Astrocyte (in vitro differentiated cells and primary cell): Measurements from ENCODE around the gene BBS9. TPM values are rescaled to one million over a fixed set of nuclear protein-coding genes. Genes with fewer than 3 reads are reported as not detected.

Source experiments
- DNase-seq: peaks from one replicate; pipeline ENCODE4 v3.0.0-alpha.2; 2010; ENCODE audit warnings: low read depth
- FAIRE-seq: peaks from 2 replicates; lab custom pipeline; 2011; peaks lifted over from hg19 to GRCh38; lab: Jason Lieb, UNC
- H2AFZ ChIP-seq: 2 replicates; pipeline ENCODE4 v1.6.0; 2012; ENCODE audit warnings: low read depth, low read length, inconsistent platforms
- H3K27ac ChIP-seq: 2 replicates; pipeline ENCODE4 v1.5.1; 2011; ENCODE audit warnings: low read depth, low read length, inconsistent platforms
- H3K27me3 ChIP-seq: 2 replicates; pipeline ENCODE4 v1.6.0; 2011; ENCODE audit warnings: low read length, inconsistent platforms; ENCODE audit not compliant: insufficient read depth
- H3K36me3 ChIP-seq: 2 replicates; pipeline ENCODE4 v1.5.1; 2011; ENCODE audit warnings: low read length, inconsistent platforms; ENCODE audit not compliant: insufficient read depth
- H3K4me1 ChIP-seq: 2 replicates; pipeline ENCODE4 v1.5.1; 2011; ENCODE audit warnings: low read length, inconsistent platforms; ENCODE audit not compliant: insufficient read depth
- H3K4me2 ChIP-seq: 2 replicates; pipeline ENCODE4 v1.6.0; 2012; ENCODE audit warnings: low read length, inconsistent platforms
- H3K4me3 ChIP-seq: 2 replicates; pipeline ENCODE4 v1.5.1; 2011; ENCODE audit warnings: low read depth, mild to moderate bottlenecking, low read length, inconsistent platforms; ENCODE audit not compliant: insufficient read depth
- H3K79me2 ChIP-seq: 2 replicates; pipeline ENCODE4 v1.6.0; 2012; ENCODE audit warnings: mild to moderate bottlenecking, low read length, inconsistent platforms; ENCODE audit not compliant: insufficient read depth
- H3K9ac ChIP-seq: 2 replicates; pipeline ENCODE4 v1.6.0; 2012; ENCODE audit warnings: mild to moderate bottlenecking, low read length, inconsistent platforms
- H3K9me3 ChIP-seq: 2 replicates; pipeline ENCODE4 v1.5.1; 2012; ENCODE audit warnings: low read depth, mild to moderate bottlenecking, low read length, inconsistent platforms; ENCODE audit not compliant: insufficient read depth
- H4K20me1 ChIP-seq: 2 replicates; pipeline ENCODE4 v1.6.0; 2012; ENCODE audit warnings: low read length, inconsistent platforms; ENCODE audit not compliant: insufficient read depth
- H3K27ac Mint-ChIP-seq: one replicate; pipeline ENCODE4 v1.8.0; 2021; ENCODE audit warnings: mild to moderate bottlenecking, mixed read lengths; ENCODE audit not compliant: unreplicated experiment
- H3K27me3 Mint-ChIP-seq: one replicate; pipeline ENCODE4 v1.8.0; 2021; ENCODE audit warnings: low read depth, mixed read lengths; ENCODE audit not compliant: unreplicated experiment
- H3K36me3 Mint-ChIP-seq: one replicate; pipeline ENCODE4 v1.8.0; 2021; ENCODE audit warnings: low read depth, mixed read lengths; ENCODE audit not compliant: unreplicated experiment
- H3K4me1 Mint-ChIP-seq: one replicate; pipeline ENCODE4 v1.8.0; 2021; ENCODE audit warnings: low read depth, mixed read lengths; ENCODE audit not compliant: unreplicated experiment
- H3K4me3 Mint-ChIP-seq: one replicate; pipeline ENCODE4 v1.8.0; 2021; ENCODE audit warnings: mild to moderate bottlenecking, moderate library complexity, mixed read lengths; ENCODE audit not compliant: unreplicated experiment
- H3K9me3 Mint-ChIP-seq: one replicate; pipeline ENCODE4 v1.8.0; 2021; ENCODE audit warnings: mild to moderate bottlenecking, mixed read lengths; ENCODE audit not compliant: unreplicated experiment
- CTCF ChIP-seq: IDR thresholded peaks from 2 replicates; pipeline ENCODE4 v1.5.1; 2011; ENCODE audit warnings: low read depth, mild to moderate bottlenecking, inconsistent platforms, low read length, moderate library complexity; ENCODE audit not compliant: insufficient read depth
- EZH2 ChIP-seq: IDR thresholded peaks from 2 replicates; pipeline ENCODE4 v1.6.1; 2012; ENCODE audit warnings: mild to moderate bottlenecking, low read length, inconsistent platforms; ENCODE audit not compliant: insufficient read depth
- total RNA-seq: library from RNA; stranded (reverse); gene quantifications from 2 replicates; pipeline ENCODE4 v1.2.1, GENCODE V29; 2021

BBS9 gene
- total RNA-seq, 1 donor from 2014 or later: 25.1 TPM

DNA sequence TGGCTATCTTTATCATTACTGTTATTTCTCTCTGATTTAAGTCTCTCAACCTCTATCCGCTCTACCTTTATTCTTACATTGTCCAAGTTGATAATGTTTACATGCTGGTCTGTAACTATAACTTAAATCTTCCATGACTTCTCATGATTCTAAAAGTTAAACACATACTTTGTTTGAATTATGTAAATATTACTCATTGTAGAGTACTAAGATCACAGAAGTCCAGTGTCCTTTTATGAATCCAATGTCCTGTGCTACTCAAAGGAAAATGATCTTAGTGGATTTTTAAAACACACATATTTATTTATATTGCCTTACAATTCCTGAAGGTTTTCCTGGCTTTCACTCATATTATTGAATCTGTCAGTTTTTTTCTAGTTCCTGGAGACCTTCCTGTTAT is 70.9 kb downstream of the BBS9 start:
- Mint-ChIP-seq H3K27me3 (no peaks in the 10 kb centered on the region), H3K36me3 (no peaks in the 10 kb centered on the region), H3K4me1 (peaks cover 6% of the 10 kb centered on the region), H3K27ac (no peak overlapping the region), H3K4me3 (no peak overlapping the region), H3K9me3 (no peaks in the 10 kb centered on the region)
- no peak overlapping the region for H3K27ac ChIP-seq
- no peaks in the 10 kb centered on the region for H3K4me1 ChIP-seq
- no peaks in the 10 kb centered on the region for H3K9me3 ChIP-seq
- H2AFZ ChIP-seq: no peak overlapping the region
- H3K27me3 ChIP-seq: no peaks in the 10 kb centered on the region
- DNase-seq (no peak), FAIRE-seq (no peak)
- no peaks in the 10 kb centered on the region for H3K79me2 ChIP-seq
- H3K4me3 ChIP-seq: no peak overlapping the region
- no peaks in the 10 kb centered on the region for H4K20me1 ChIP-seq
- no peak overlapping the region for H3K4me2 ChIP-seq
- no peak for TF ChIP-seq CTCF
- TF ChIP-seq EZH2: no peak
- no peak overlapping the region for H3K9ac ChIP-seq
- no peaks in the 10 kb centered on the region for H3K36me3 ChIP-seq

DNA sequence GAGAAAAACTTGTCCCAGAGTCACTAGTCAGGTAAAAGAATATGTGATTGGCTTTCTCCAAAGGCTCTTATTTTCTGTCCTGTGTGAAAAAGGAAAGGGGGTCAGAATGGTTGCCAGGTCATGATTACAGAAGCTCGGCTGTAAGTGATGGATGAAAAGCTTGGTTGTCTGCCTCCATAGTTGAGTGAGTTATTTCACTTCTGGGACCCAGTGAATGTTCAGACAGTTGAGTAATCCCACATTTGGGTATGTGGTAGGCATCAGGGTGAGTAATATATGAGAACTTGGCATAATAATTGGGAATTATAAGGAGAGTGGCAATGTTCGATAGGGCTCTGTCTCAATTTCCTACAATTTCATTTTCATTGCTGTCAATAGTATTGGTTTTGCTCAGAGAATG is 72.5 kb downstream of the BBS9 start:
- Mint-ChIP-seq H3K36me3 (no peaks in the 10 kb centered on the region), H3K4me3 (no peak overlapping the region), H3K27ac (no peak overlapping the region), H3K27me3 (no peaks in the 10 kb centered on the region), H3K4me1 (peaks cover 2% of the 10 kb centered on the region), H3K9me3 (no peaks in the 10 kb centered on the region)
- Histone ChIP-seq H3K79me2 (no peaks in the 10 kb centered on the region), H3K9me3 (no peaks in the 10 kb centered on the region), H3K9ac (no peak overlapping the region), H3K4me3 (no peak overlapping the region), H3K27ac (no peak overlapping the region), H2AFZ (no peak overlapping the region), H3K4me2 (no peak overlapping the region), H3K36me3 (no peaks in the 10 kb centered on the region), H3K4me1 (no peaks in the 10 kb centered on the region), H3K27me3 (no peaks in the 10 kb centered on the region), H4K20me1 (no peaks in the 10 kb centered on the region)
- FAIRE-seq (no peak), DNase-seq (no peak)
- TF ChIP-seq CTCF (no peak), EZH2 (no peak)

DNA sequence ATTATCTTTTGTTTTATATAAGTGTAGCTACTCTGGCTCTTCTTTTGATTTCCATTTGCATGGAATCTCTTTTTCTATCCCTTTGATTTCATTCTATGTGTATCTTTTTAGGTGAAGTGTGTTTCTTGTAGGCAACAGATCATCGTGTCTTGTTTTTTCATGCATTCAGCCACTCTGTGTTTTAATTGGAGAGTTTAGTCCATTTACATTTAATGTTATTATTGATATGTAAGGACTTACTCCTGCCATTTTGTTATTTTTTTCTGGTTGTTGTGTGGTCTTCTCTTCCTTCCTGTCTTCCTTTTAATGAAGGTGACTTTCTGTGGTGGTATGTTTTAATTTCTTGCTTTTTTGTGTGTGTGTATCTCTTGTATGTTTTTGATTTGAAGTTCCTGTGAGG is 81.6 kb downstream of the BBS9 start:
- FAIRE-seq (no peak), DNase-seq (no peak)
- no peaks in the 10 kb centered on the region for H3K36me3 ChIP-seq
- no peaks in the 10 kb centered on the region for H3K9me3 ChIP-seq
- H3K4me1 Mint-ChIP-seq: no peaks in the 10 kb centered on the region
- TF ChIP-seq EZH2: no peak
- TF ChIP-seq CTCF: no peak
- H4K20me1 ChIP-seq: no peaks in the 10 kb centered on the region
- no peak overlapping the region for H3K27ac ChIP-seq
- H3K4me3 Mint-ChIP-seq: no peak overlapping the region
- H3K27ac Mint-ChIP-seq: no peak overlapping the region
- no peak overlapping the region for H2AFZ ChIP-seq
- H3K9me3 Mint-ChIP-seq: peaks cover 17% of the 10 kb centered on the region
- H3K36me3 Mint-ChIP-seq: peaks cover 10% of the 10 kb centered on the region
- no peak overlapping the region for H3K4me2 ChIP-seq
- no peaks in the 10 kb centered on the region for H3K4me1 ChIP-seq
- no peak overlapping the region for H3K9ac ChIP-seq
- H3K27me3 ChIP-seq: no peaks in the 10 kb centered on the region
- H3K4me3 ChIP-seq: no peak overlapping the region
- no peaks in the 10 kb centered on the region for H3K27me3 Mint-ChIP-seq
- H3K79me2 ChIP-seq: no peaks in the 10 kb centered on the region
